ENCODE results near the gene SRXN1. TPM values are rescaled to one million over a fixed set of nuclear protein-coding genes. Genes with fewer than 3 reads are reported as not detected.
A peak's percentile ranks its signal among the peaks of the same experiment; 100 is the strongest.

The SRXN1 gene
- total and polyA plus RNA-seq, 7 experiments from 2014 or later: 0.12 to 14.8 (median 0.84) TPM

- H3K9me3 Mint-ChIP-seq: peaks cover 0 to 1% (median 0%) of the 10 kb centered on the region in 11 donors
- peak overlapping the region in 7 of 10 donors; percentile 24 to 72 (median 55) for H3K4me3 Mint-ChIP-seq
- peak overlapping the region in 2 of 9 donors; percentile 14 to 63 for H3K27ac Mint-ChIP-seq
- peaks cover 16 to 41% (median 27%) of the 10 kb centered on the region in 5 donors for H3K27me3 Mint-ChIP-seq
- DNase-seq (no peak), ATAC-seq (no peak)
- Histone ChIP-seq H3K4me3 (ENCODE audit: low read length) (no peak overlapping the region), H3K27me3 (ENCODE audit: control insufficient read depth in 2 of 2, insufficient read depth in 2 of 2, low read length in 2 of 2) (peaks cover 0 to 11% of the 10 kb centered on the region in 2 donors), H3K36me3 (ENCODE audit: control insufficient read depth in 2 of 3, insufficient read depth in 3 of 3, low read length in 3 of 3) (no peaks in the 10 kb centered on the region), H3K27ac (ENCODE audit: low read depth, low read length) (no peak overlapping the region), H3K4me1 (ENCODE audit: control insufficient read depth in 2 of 2, insufficient read depth in 2 of 2, low read length in 2 of 2) (no peaks in the 10 kb centered on the region), H3K9me3 (ENCODE audit: control insufficient read depth in 2 of 3, low read length in 3 of 3) (no peaks in the 10 kb centered on the region)
- peaks cover 0 to 18% (median 11%) of the 10 kb centered on the region in 7 donors for H3K4me1 Mint-ChIP-seq
- H3K36me3 Mint-ChIP-seq: peaks cover 0 to 4% (median 0%) of the 10 kb centered on the region in 5 donors
- intact Hi-C loops (cut with micrococcal nuclease): no loop called here
- CTCF ChIA-PET: no interaction called here
- POLR2A ChIA-PET: no interaction called here
Observed at GRCh38 chr20:640674-641515, 12.1 kb downstream of the SRXN1 start.

GRCh38 chr20:638579-638978 lies 14.4 kb downstream of the SRXN1 start:
- Mint-ChIP-seq H3K9me3 (peaks cover 0 to 1% (median 0%) of the 10 kb centered on the region in 11 donors), H3K4me3 (no peak overlapping the region), H3K36me3 (peaks cover 0 to 4% (median 0%) of the 10 kb centered on the region in 5 donors), H3K27me3 (peaks cover 15 to 41% (median 20%) of the 10 kb centered on the region in 5 donors), H3K4me1 (peaks cover 0 to 18% (median 6%) of the 10 kb centered on the region in 7 donors), H3K27ac (no peak overlapping the region)
- ATAC-seq (no peak), DNase-seq (no peak)
- Histone ChIP-seq H3K27me3 (ENCODE audit: control insufficient read depth in 2 of 2, insufficient read depth in 2 of 2, low read length in 2 of 2) (peaks cover 0 to 11% of the 10 kb centered on the region in 2 donors), H3K36me3 (ENCODE audit: control insufficient read depth in 2 of 3, insufficient read depth in 3 of 3, low read length in 3 of 3) (no peaks in the 10 kb centered on the region), H3K27ac (ENCODE audit: low read depth, low read length) (no peak overlapping the region), H3K4me1 (ENCODE audit: control insufficient read depth in 2 of 2, insufficient read depth in 2 of 2, low read length in 2 of 2) (no peaks in the 10 kb centered on the region), H3K4me3 (ENCODE audit: low read length) (no peak overlapping the region), H3K9me3 (ENCODE audit: control insufficient read depth in 2 of 3, low read length in 3 of 3) (no peaks in the 10 kb centered on the region)
- ChIA-PET CTCF (interaction anchor here (0.7 kb wide), 1 partner anchor 836 kb away, joined by 3 read pairs; no protein-coding TSS in a partner anchor), POLR2A (no interaction called here)
- intact Hi-C loops (cut with micrococcal nuclease): no loop called here

GRCh38 chr20:637559-637958 lies 15.4 kb downstream of the SRXN1 start:
- intact Hi-C loops (cut with micrococcal nuclease): no loop called here
- Histone ChIP-seq H3K36me3 (ENCODE audit: control insufficient read depth in 2 of 3, insufficient read depth in 3 of 3, low read length in 3 of 3) (no peaks in the 10 kb centered on the region), H3K9me3 (ENCODE audit: control insufficient read depth in 2 of 3, low read length in 3 of 3) (no peaks in the 10 kb centered on the region), H3K27me3 (ENCODE audit: control insufficient read depth in 2 of 2, insufficient read depth in 2 of 2, low read length in 2 of 2) (peaks cover 0 to 1% of the 10 kb centered on the region in 2 donors), H3K27ac (ENCODE audit: low read depth, low read length) (no peak overlapping the region), H3K4me1 (ENCODE audit: control insufficient read depth in 2 of 2, insufficient read depth in 2 of 2, low read length in 2 of 2) (no peaks in the 10 kb centered on the region), H3K4me3 (ENCODE audit: low read length) (no peak overlapping the region)
- Mint-ChIP-seq H3K4me3 (no peak overlapping the region), H3K4me1 (peaks cover 0 to 9% (median 6%) of the 10 kb centered on the region in 7 donors), H3K36me3 (peaks cover 0 to 2% (median 0%) of the 10 kb centered on the region in 5 donors), H3K27ac (no peak overlapping the region), H3K27me3 (peaks cover 7 to 38% (median 17%) of the 10 kb centered on the region in 5 donors), H3K9me3 (peaks cover 0 to 1% (median 0%) of the 10 kb centered on the region in 11 donors)
- no peak for DNase-seq
- ChIA-PET POLR2A (no interaction called here), CTCF (no interaction called here)
- no peak for ATAC-seq

- Mint-ChIP-seq H3K27me3 (peaks cover 5 to 33% (median 17%) of the 10 kb centered on the region in 5 donors), H3K27ac (no peak overlapping the region), H3K4me1 (peaks cover 0 to under 1% (median 0%) of the 10 kb centered on the region in 7 donors), H3K4me3 (no peak overlapping the region), H3K36me3 (no peaks in the 10 kb centered on the region), H3K9me3 (peaks cover 0 to 1% (median 0%) of the 10 kb centered on the region in 11 donors)
- Histone ChIP-seq H3K36me3 (ENCODE audit: control insufficient read depth in 2 of 3, insufficient read depth in 3 of 3, low read length in 3 of 3) (no peaks in the 10 kb centered on the region), H3K9me3 (ENCODE audit: control insufficient read depth in 2 of 3, low read length in 3 of 3) (no peaks in the 10 kb centered on the region), H3K27ac (ENCODE audit: low read depth, low read length) (no peak overlapping the region), H3K4me3 (ENCODE audit: low read length) (no peak overlapping the region), H3K4me1 (ENCODE audit: control insufficient read depth in 2 of 2, insufficient read depth in 2 of 2, low read length in 2 of 2) (no peaks in the 10 kb centered on the region), H3K27me3 (ENCODE audit: control insufficient read depth in 2 of 2, insufficient read depth in 2 of 2, low read length in 2 of 2) (no peaks in the 10 kb centered on the region)
- DNase-seq: no peak
- ChIA-PET CTCF (no interaction called here), POLR2A (no interaction called here)
- no peak for ATAC-seq
- intact Hi-C loops (cut with micrococcal nuclease): no loop called here
Observed at GRCh38 chr20:635893-636338, 17.1 kb downstream of the SRXN1 start.

GRCh38 chr20:635028-635892 lies 17.7 kb downstream of the SRXN1 start:
- POLR2A ChIA-PET: no interaction called here
- H3K36me3 ChIP-seq (ENCODE audit: control insufficient read depth in 2 of 3, insufficient read depth in 3 of 3, low read length in 3 of 3): no peaks in the 10 kb centered on the region
- H3K4me1 Mint-ChIP-seq: no peaks in the 10 kb centered on the region
- H3K27ac ChIP-seq (ENCODE audit: low read depth, low read length): no peak overlapping the region
- ATAC-seq (no peak), DNase-seq (no peak)
- H3K27ac Mint-ChIP-seq: no peak overlapping the region
- no peaks in the 10 kb centered on the region for H3K9me3 ChIP-seq (ENCODE audit: control insufficient read depth in 2 of 3, low read length in 3 of 3)
- H3K27me3 Mint-ChIP-seq: peaks cover 5 to 35% (median 17%) of the 10 kb centered on the region in 5 donors
- peak overlapping the region in 1 of 10 donors; percentile 5 for H3K4me3 Mint-ChIP-seq
- H3K27me3 ChIP-seq (ENCODE audit: control insufficient read depth in 2 of 2, insufficient read depth in 2 of 2, low read length in 2 of 2): no peaks in the 10 kb centered on the region
- no peaks in the 10 kb centered on the region for H3K36me3 Mint-ChIP-seq
- H3K4me3 ChIP-seq (ENCODE audit: low read length): no peak overlapping the region
- intact Hi-C loops (cut with micrococcal nuclease): no loop called here
- CTCF ChIA-PET: no interaction called here
- H3K4me1 ChIP-seq (ENCODE audit: control insufficient read depth in 2 of 2, insufficient read depth in 2 of 2, low read length in 2 of 2): no peaks in the 10 kb centered on the region
- H3K9me3 Mint-ChIP-seq: peaks cover 0 to 1% (median 0%) of the 10 kb centered on the region in 11 donors

GRCh38 chr20:634148-634925 lies 18.7 kb downstream of the SRXN1 start:
- Histone ChIP-seq H3K9me3 (ENCODE audit: control insufficient read depth in 2 of 3, low read length in 3 of 3) (no peaks in the 10 kb centered on the region), H3K27me3 (ENCODE audit: control insufficient read depth in 2 of 2, insufficient read depth in 2 of 2, low read length in 2 of 2) (no peaks in the 10 kb centered on the region), H3K27ac (ENCODE audit: low read depth, low read length) (no peak overlapping the region), H3K4me3 (ENCODE audit: low read length) (no peak overlapping the region), H3K36me3 (ENCODE audit: control insufficient read depth in 2 of 3, insufficient read depth in 3 of 3, low read length in 3 of 3) (no peaks in the 10 kb centered on the region), H3K4me1 (ENCODE audit: control insufficient read depth in 2 of 2, insufficient read depth in 2 of 2, low read length in 2 of 2) (no peaks in the 10 kb centered on the region)
- CTCF ChIA-PET: no interaction called here
- peaks cover 0 to 1% (median 0%) of the 10 kb centered on the region in 11 donors for H3K9me3 Mint-ChIP-seq
- no peak for ATAC-seq
- intact Hi-C loops (cut with micrococcal nuclease): no loop called here
- peaks cover 5 to 29% (median 16%) of the 10 kb centered on the region in 5 donors for H3K27me3 Mint-ChIP-seq
- POLR2A ChIA-PET: no interaction called here
- no peak for DNase-seq
- no peak overlapping the region for H3K4me3 Mint-ChIP-seq
- no peaks in the 10 kb centered on the region for H3K36me3 Mint-ChIP-seq
- no peaks in the 10 kb centered on the region for H3K4me1 Mint-ChIP-seq
- H3K27ac Mint-ChIP-seq: no peak overlapping the region
